ENCODE results near the gene MTREX.

Gene MTREX

DNA sequence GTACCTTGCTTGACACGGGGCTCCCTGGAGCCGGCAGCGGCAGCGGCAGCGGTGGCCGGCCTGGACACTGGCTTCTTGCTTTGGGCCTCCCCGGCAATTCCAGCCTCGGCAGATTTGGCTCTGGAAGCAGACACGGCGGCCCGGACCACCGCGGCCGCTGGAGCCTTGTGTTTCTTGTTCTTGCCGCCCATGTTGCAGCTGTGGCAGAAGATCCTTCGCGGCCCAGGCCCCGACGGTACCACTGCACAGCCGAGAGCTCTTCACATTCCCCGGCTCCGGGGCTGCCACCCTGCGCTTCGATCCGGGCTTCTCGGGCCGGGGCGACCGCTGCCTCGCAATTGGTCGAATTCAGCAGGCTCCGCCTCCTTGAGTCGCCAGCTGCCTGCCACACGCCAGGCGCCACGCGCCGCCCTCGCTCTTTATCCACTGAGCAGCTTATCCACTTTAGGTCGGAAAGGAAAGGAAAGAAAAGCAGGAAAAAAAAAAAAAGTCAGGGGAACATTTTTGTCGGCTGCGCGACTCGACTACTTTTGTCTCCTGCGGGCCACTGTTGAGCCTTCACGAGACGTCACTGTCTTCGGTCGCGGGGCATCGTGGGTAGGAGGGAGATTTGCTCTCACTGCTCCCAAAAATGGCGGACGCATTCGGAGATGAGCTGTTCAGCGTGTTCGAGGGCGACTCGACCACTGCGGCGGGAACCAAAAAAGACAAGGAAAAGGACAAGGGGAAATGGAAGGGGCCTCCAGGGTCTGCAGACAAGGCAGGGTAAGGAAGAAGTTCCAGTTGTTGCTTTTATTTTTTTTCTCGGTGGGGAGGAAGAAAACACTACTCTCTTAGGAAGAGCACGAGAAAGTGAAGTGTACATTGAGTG is at the start of gene MTREX, which contains the start of gene DHX29:
Gene MTREX (plus strand): TSS at position 607 of the 871 bp plus-strand sequence. CDS start 25 bp downstream, at position 632.
Gene DHX29 (minus strand): TSS at position 312 of the 871 bp plus-strand sequence. CDS start 121 bp downstream, at position 191.
- Histone ChIP-seq H3K4me1 (peaks cover 18% of the 10 kb centered on the region), H3K27me3 (ENCODE audit: control insufficient read depth, insufficient read depth, low read length) (no peaks in the 10 kb centered on the region), H3K9me3 (ENCODE audit: control insufficient read depth, low read length) (no peaks in the 10 kb centered on the region), H3K36me3 (ENCODE audit: control insufficient read depth, insufficient read depth, low read length) (no peaks in the 10 kb centered on the region), H3K79me2 (peaks cover 60% of the 10 kb centered on the region), H3K4me3 (ENCODE audit: low read depth, low read length) (peak within 1 kb of the TSS; percentile 94), H3K4me2 (ENCODE audit: low read length) (peak within 1 kb of the TSS; percentile 86), H3K27ac (peak within 1 kb of the TSS; percentile 92), H3K9ac (peak within 1 kb of the TSS; percentile 65), H2AFZ (peak within 1 kb of the TSS; percentile 94)
- TF ChIP-seq, protein P1, sequence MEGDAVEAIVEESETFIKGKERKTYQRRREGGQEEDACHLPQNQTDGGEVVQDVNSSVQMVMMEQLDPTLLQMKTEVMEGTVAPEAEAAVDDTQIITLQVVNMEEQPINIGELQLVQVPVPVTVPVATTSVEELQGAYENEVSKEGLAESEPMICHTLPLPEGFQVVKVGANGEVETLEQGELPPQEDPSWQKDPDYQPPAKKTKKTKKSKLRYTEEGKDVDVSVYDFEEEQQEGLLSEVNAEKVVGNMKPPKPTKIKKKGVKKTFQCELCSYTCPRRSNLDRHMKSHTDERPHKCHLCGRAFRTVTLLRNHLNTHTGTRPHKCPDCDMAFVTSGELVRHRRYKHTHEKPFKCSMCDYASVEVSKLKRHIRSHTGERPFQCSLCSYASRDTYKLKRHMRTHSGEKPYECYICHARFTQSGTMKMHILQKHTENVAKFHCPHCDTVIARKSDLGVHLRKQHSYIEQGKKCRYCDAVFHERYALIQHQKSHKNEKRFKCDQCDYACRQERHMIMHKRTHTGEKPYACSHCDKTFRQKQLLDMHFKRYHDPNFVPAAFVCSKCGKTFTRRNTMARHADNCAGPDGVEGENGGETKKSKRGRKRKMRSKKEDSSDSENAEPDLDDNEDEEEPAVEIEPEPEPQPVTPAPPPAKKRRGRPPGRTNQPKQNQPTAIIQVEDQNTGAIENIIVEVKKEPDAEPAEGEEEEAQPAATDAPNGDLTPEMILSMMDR (IDR thresholded peaks at IDR 0.05) = no peak

DNA sequence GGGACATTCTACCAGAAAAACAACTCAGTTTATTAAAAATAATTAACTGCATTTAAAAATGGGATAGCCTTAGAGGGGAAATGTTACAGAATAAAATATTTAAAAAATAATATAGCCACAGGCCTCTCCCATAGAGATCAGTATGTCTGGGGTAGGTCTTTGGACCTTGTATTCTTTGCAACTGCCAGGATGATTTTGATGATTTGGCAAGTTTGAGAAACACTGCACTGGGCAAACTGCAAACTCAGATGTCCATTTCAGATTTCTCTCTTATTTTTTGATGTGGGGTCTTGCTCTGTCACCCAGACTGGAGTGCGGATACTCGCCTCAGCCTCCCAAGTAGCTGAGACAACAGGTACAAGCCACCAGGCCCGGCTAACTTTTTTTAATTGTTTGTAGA is 49.5 kb upstream of the MTREX start:
- H3K4me2 ChIP-seq (ENCODE audit: low read length) = no peak overlapping the region
- H3K27me3 ChIP-seq (ENCODE audit: control insufficient read depth, insufficient read depth, low read length) = no peaks in the 10 kb centered on the region
- no peaks in the 10 kb centered on the region for H3K79me2 ChIP-seq
- H3K9me3 ChIP-seq (ENCODE audit: control insufficient read depth, low read length) = no peaks in the 10 kb centered on the region
- H3K4me1 ChIP-seq = no peaks in the 10 kb centered on the region
- H3K4me3 ChIP-seq (ENCODE audit: low read depth, low read length) = no peak overlapping the region
- H3K36me3 ChIP-seq (ENCODE audit: control insufficient read depth, insufficient read depth, low read length) = no peaks in the 10 kb centered on the region
- H2AFZ ChIP-seq = no peak overlapping the region
- no peak overlapping the region for H3K27ac ChIP-seq
- no peak overlapping the region for H3K9ac ChIP-seq
- TF ChIP-seq, protein P1 (IDR thresholded peaks at IDR 0.05) = no peak

- no peaks in the 10 kb centered on the region for H3K9me3 ChIP-seq (ENCODE audit: control insufficient read depth, low read length)
- no peak overlapping the region for H3K4me2 ChIP-seq (ENCODE audit: low read length)
- no peak overlapping the region for H3K9ac ChIP-seq
- no peak overlapping the region for H3K4me3 ChIP-seq (ENCODE audit: low read depth, low read length)
- H3K27ac ChIP-seq = no peak overlapping the region
- H3K79me2 ChIP-seq = no peaks in the 10 kb centered on the region
- no peaks in the 10 kb centered on the region for H3K27me3 ChIP-seq (ENCODE audit: control insufficient read depth, insufficient read depth, low read length)
- no peaks in the 10 kb centered on the region for H3K4me1 ChIP-seq
- no peak overlapping the region for H2AFZ ChIP-seq
- H3K36me3 ChIP-seq (ENCODE audit: control insufficient read depth, insufficient read depth, low read length) = no peaks in the 10 kb centered on the region
- TF ChIP-seq, protein P1 (IDR thresholded peaks at IDR 0.05) = no peak
These were observed 31.0 kb upstream of the MTREX start for GRCh38 chr5:55276771-55277170.

DNA sequence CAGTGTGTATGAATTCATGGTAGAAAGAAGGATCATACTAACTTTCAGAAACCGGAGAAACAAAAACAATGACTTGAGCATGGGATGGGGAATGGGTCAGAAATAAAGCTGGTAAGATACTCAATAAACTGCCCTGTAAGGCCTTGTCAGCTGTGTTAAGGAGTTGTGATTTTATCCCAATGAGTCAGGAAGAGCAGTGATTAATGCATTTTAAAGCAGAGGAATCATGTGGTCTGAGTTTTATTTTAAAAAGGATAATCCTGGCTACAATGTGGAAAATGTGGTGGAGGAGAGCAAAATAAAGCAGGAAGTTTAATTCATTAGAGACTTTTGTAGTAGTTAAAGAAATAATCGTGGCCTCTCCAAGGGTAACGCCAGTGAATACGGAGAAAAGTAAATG is 29.0 kb upstream of the MTREX start:
- Histone ChIP-seq H3K79me2 (no peaks in the 10 kb centered on the region), H3K9me3 (ENCODE audit: control insufficient read depth, low read length) (no peaks in the 10 kb centered on the region), H3K4me3 (ENCODE audit: low read depth, low read length) (no peak overlapping the region), H2AFZ (no peak overlapping the region), H3K4me2 (ENCODE audit: low read length) (no peak overlapping the region), H3K36me3 (ENCODE audit: control insufficient read depth, insufficient read depth, low read length) (no peaks in the 10 kb centered on the region), H3K9ac (no peak overlapping the region), H3K4me1 (no peaks in the 10 kb centered on the region), H3K27ac (no peak overlapping the region), H3K27me3 (ENCODE audit: control insufficient read depth, insufficient read depth, low read length) (no peaks in the 10 kb centered on the region)
- TF ChIP-seq, protein P1 (IDR thresholded peaks at IDR 0.05) = no peak

Data from parathyroid adenoma (tissue), 2 donors.